ENCODE data around the gene CILP2. TPM values are rescaled to one million over a fixed set of nuclear protein-coding genes. Genes with fewer than 3 reads are reported as not detected.

Gene CILP2
- polyA plus RNA-seq, 1 of the 3 experiments (the other 2 are of a cell fraction) = 1.9 TPM

GRCh38 chr19:19567391-19567790, 29.3 kb downstream of the CILP2 start:
- Histone ChIP-seq H3K9me3 (no peaks in the 10 kb centered on the region), H3K79me2 (ENCODE audit: insufficient read depth) (no peaks in the 10 kb centered on the region), H4K20me1 (ENCODE audit: insufficient read depth) (no peaks in the 10 kb centered on the region), H3K9me2 (no peaks in the 10 kb centered on the region), H3K36me3 (replicated peaks in 1 of 2; ENCODE audit: control insufficient read depth in 1 of 2, insufficient read depth in 2 of 2, low read length in 1 of 2) (no peaks in the 10 kb centered on the region), H3F3A (replicated peaks; ENCODE audit: insufficient read depth) (no peaks in the 10 kb centered on the region), H3K4me1 (ENCODE audit: control insufficient read depth in 1 of 2, insufficient read depth in 2 of 2, low read depth in 1 of 2, low read length in 1 of 2) (no peaks in the 10 kb centered on the region; a peak in 1 of 4 replicates), H3K27ac (ENCODE audit: low read depth in 2 of 2, low read length in 1 of 2) (no peak overlapping the region), H3K4me2 (no peak overlapping the region), H2AFZ (ENCODE audit: low read depth) (no peak overlapping the region), H3K27me3 (ENCODE audit: insufficient read depth) (no peaks in the 10 kb centered on the region), H3K4me3 (ENCODE audit: low read depth in 2 of 2, low read length in 1 of 2) (no peak overlapping the region), H3K9ac (no peak overlapping the region)
- DNase-seq = no peak
- POLR2A ChIA-PET = no interaction called here
- TF ChIP-seq MXI1 (IDR thresholded peaks at IDR 0.05; ENCODE audit: low read depth, low read length) (no peak), TAF1 (IDR thresholded peaks at IDR 0.05; ENCODE audit: borderline replicate concordance, low read depth, low read length) (no peak), CHD2 (IDR thresholded peaks at IDR 0.05; ENCODE audit: low read length, partially characterized antibody) (no peak), CTCF (IDR thresholded peaks at IDR 0.05) (no peak), NRF1 (IDR thresholded peaks at IDR 0.05; ENCODE audit: low read depth, low read length) (no peak)
- 74% methylated on average over 2 of the region's 3 CpGs for WGBS (ENCODE audit: low lambda C conversion rate)
- CTCF ChIA-PET = interaction anchor here (0.7 to 9.3 kb wide), 3 partner anchors 14 to 1078 kb away, joined by 3 to 56 read pairs (median 5); no protein-coding TSS in a partner anchor

- H3K9me3 ChIP-seq = no peaks in the 10 kb centered on the region
- no peak overlapping the region for H3K9ac ChIP-seq
- no peak overlapping the region for H3K4me3 ChIP-seq (ENCODE audit: low read depth in 2 of 2, low read length in 1 of 2)
- H3K36me3 ChIP-seq (replicated peaks in 1 of 2; ENCODE audit: control insufficient read depth in 1 of 2, insufficient read depth in 2 of 2, low read length in 1 of 2) = no peaks in the 10 kb centered on the region
- no peak overlapping the region for H3K27ac ChIP-seq (ENCODE audit: low read depth in 2 of 2, low read length in 1 of 2)
- H3K79me2 ChIP-seq (ENCODE audit: insufficient read depth) = no peaks in the 10 kb centered on the region
- 88% methylated on average over 24 of the region's 25 CpGs for WGBS (ENCODE audit: low lambda C conversion rate)
- H3K4me1 ChIP-seq (ENCODE audit: control insufficient read depth in 1 of 2, insufficient read depth in 2 of 2, low read depth in 1 of 2, low read length in 1 of 2) = no peaks in the 10 kb centered on the region
- H3F3A ChIP-seq (replicated peaks; ENCODE audit: insufficient read depth) = no peaks in the 10 kb centered on the region
- H2AFZ ChIP-seq (ENCODE audit: low read depth) = no peak overlapping the region
- H3K9me2 ChIP-seq = no peaks in the 10 kb centered on the region
- POLR2A ChIA-PET = no interaction called here
- no peak for DNase-seq
- H3K27me3 ChIP-seq (ENCODE audit: insufficient read depth) = no peaks in the 10 kb centered on the region
- H4K20me1 ChIP-seq (ENCODE audit: insufficient read depth) = no peaks in the 10 kb centered on the region
- no peak overlapping the region for H3K4me2 ChIP-seq
- CTCF ChIA-PET = interaction anchor here (1.3 to 9.3 kb wide), 3 partner anchors 16 to 75 kb away, joined by 5 to 56 read pairs (median 6); no protein-coding TSS in a partner anchor
- TF ChIP-seq EZH2phosphoT487 (IDR thresholded peaks at IDR 0.05; ENCODE audit: borderline replicate concordance, low read depth) (no peak), MEF2A (IDR thresholded peaks at IDR 0.05; ENCODE audit: borderline replicate concordance, low read depth) (no peak), RCOR1 (IDR thresholded peaks at IDR 0.05; ENCODE audit: low read length) (no peak), RAD21 (IDR thresholded peaks at IDR 0.05; ENCODE audit: low read length) (no peak), SIN3A (IDR thresholded peaks at IDR 0.05; ENCODE audit: borderline replicate concordance, low read depth, low read length) (no peak), EP300 (IDR thresholded peaks at IDR 0.05; ENCODE audit: borderline replicate concordance in 1 of 2, low read depth in 1 of 2, low read length in 1 of 2) (peak in 1 of 2 experiments; percentile 19; a peak in 1 of 4 replicates), POLR2AphosphoS5 (IDR thresholded peaks at IDR 0.05; ENCODE audit: low read depth, low read length) (no peak), GABPA (IDR thresholded peaks at IDR 0.05; ENCODE audit: low read depth) (no peak), FOSL2 (IDR thresholded peaks at IDR 0.05; ENCODE audit: borderline replicate concordance, low read depth) (peak; percentile 58; the same call in 1 of the 2 replicates), NFIC (IDR thresholded peaks at IDR 0.05; ENCODE audit: borderline replicate concordance) (peak; percentile 76), FOXM1 (IDR thresholded peaks at IDR 0.05; ENCODE audit: low read depth) (no peak), TCF12 (IDR thresholded peaks at IDR 0.05) (peak; percentile 17; the same call in 1 of the 2 replicates), MAX (IDR thresholded peaks at IDR 0.05; ENCODE audit: low read depth) (no peak), RXRA (IDR thresholded peaks at IDR 0.05; ENCODE audit: borderline replicate concordance, low read depth) (no peak; the same call in 1 of the 2 replicates)
Observed at GRCh38 chr19:19568802-19569756, 31.0 kb downstream of the CILP2 start.
